ENCODE measurements around the gene ENG.
"Not testable (repeated sequence)": the region's sequence is repeated elsewhere in the genome, so short reads cannot be mapped to it uniquely, and the experiment has no call there.

ENG gene

DNA sequence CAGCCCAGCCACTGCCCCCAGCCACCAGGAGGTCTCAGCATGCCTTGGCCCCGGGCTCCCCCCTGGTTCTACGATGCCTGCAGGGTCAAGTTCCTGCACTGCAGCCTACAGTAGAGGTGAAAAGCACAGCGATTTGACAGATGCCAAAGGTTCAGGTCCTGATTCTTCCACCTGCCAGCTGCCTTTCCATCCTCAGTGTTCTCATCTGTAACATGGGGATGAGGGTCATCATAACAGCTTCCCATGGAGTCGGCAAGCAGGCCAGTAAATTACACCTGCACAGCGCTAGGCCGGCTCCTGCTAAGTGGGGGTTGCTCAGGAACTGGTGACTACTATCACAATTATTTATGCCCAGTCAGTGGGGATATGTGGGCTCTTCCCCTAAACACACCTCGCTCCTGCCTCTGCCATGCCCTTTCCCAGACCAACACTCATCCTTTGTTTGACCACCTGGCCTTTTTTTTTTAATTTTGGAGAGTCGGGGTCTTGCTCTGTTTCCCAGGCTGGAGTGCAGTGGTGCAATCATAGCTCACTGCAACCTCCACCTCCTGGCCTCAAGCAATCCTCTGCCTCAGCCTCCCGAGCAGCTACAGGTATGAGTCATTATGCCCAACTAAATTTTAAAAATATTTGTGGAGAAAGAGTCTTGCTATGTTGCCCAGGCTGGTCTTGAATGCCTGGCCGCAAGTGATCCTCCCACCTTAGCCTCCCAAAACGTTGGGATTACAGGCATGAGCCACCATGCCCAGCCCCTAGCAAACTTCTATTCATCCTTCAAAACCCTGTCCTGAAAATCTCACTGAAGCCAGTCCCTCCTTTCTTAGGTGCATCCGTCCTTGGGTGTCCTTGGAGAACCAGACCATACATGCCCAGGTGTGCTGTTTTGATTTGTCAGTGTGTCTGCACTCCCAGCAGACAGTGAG is 6.4 kb downstream of the ENG start:
- CTCF ChIA-PET: interaction anchor here (1.0 to 1.2 kb wide), 2 partner anchors 12 to 22 kb away, joined by 3 to 4 read pairs; no protein-coding TSS in a partner anchor

DNA sequence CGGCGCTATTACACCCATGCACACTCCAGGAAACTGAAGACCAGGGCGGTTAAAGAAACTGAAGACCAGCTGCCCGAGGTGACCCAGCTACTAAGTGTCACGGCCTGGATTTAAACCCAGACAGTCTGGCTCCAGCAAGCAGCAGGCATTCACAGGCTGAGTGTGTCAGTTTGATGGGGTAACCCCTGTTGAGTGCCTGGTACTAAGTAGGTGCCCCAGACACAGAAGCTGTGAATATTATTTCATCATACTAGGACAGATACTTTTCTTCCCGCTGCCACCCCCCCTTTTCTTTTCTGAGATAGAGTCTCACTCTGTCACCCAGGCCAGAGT is 7.3 kb downstream of the ENG start:
- no peak for DNase-seq (ENCODE audit: extremely low spot score)
- CTCF ChIA-PET: interaction anchor here (1.1 to 1.2 kb wide), 2 partner anchors 8 to 23 kb away, joined by 3 to 4 read pairs; partner anchors contain the start of gene ENG
- TF ChIP-seq, protein P1, sequence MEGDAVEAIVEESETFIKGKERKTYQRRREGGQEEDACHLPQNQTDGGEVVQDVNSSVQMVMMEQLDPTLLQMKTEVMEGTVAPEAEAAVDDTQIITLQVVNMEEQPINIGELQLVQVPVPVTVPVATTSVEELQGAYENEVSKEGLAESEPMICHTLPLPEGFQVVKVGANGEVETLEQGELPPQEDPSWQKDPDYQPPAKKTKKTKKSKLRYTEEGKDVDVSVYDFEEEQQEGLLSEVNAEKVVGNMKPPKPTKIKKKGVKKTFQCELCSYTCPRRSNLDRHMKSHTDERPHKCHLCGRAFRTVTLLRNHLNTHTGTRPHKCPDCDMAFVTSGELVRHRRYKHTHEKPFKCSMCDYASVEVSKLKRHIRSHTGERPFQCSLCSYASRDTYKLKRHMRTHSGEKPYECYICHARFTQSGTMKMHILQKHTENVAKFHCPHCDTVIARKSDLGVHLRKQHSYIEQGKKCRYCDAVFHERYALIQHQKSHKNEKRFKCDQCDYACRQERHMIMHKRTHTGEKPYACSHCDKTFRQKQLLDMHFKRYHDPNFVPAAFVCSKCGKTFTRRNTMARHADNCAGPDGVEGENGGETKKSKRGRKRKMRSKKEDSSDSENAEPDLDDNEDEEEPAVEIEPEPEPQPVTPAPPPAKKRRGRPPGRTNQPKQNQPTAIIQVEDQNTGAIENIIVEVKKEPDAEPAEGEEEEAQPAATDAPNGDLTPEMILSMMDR (IDR thresholded peaks at IDR 0.05; ENCODE audit: control extremely low read depth, extremely low read depth, low read depth, missing control alignments): no peak
- POLR2A ChIA-PET: no interaction called here

More for the DNA sequence above, 6.4 kb downstream of the ENG start:
- no peak for DNase-seq (ENCODE audit: extremely low spot score)
- TF ChIP-seq, protein P1 (IDR thresholded peaks at IDR 0.05; ENCODE audit: control extremely low read depth, extremely low read depth, low read depth, missing control alignments): no peak
- POLR2A ChIA-PET: no interaction called here

- ChIA-PET CTCF (interaction anchor here (1.1 to 1.2 kb wide), 2 partner anchors 8 to 23 kb away, joined by 3 to 4 read pairs; partner anchors contain the start of gene ENG), POLR2A (no interaction called here)
Observed at GRCh38 chr9:127846443-127847177, 7.8 kb downstream of the ENG start.

GRCh38 chr9:127845619-127846018 is 8.8 kb downstream of the ENG start:
- not testable (repeated sequence) for DNase-seq (ENCODE audit: extremely low spot score)
- POLR2A ChIA-PET: interaction anchor here (0.5 kb wide), 1 partner anchor 68 kb away, joined by 3 read pairs; no protein-coding TSS in a partner anchor
- CTCF ChIA-PET: interaction anchor here (1.4 to 2.5 kb wide), 3 partner anchors 9 to 24 kb away, joined by 3 to 15 read pairs (median 5); partner anchors contain the start of gene ENG

More at GRCh38 chr9:127846443-127847177, 7.8 kb downstream of the ENG start:
- TF ChIP-seq, protein P1 (IDR thresholded peaks at IDR 0.05; ENCODE audit: control extremely low read depth, extremely low read depth, low read depth, missing control alignments): no peak
- DNase-seq (ENCODE audit: extremely low spot score): no peak

DNA sequence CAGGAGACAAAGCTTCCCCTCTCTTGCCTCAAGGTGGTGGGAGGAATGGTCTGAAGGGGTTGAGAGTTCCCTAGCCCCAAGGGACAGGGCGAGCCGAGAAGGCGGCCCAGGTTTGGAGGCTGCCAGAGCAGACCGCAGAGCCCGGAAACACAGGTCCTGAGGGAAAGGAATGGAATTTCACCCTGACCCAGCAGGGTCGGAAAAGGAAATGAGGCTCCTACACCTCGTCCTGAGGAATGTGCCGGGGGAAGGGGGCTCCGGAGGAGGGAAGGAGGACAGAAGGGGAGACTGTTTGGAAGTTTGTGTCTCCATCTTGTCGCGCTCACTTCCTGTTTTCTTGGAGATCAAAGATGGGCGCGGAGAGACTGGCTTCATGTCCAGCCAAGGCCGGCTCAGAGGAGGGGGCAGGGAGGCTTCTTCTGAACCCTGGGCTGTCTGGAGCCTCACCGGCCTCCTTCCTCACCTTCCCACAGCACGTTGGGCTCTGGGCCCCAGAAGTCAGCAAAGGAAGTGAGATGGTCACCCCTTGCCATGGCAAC is 9.6 kb downstream of the ENG start:
- ChIA-PET POLR2A (interaction anchor here (0.5 kb wide), 1 partner anchor 67 kb away, joined by 3 read pairs; no protein-coding TSS in a partner anchor), CTCF (interaction anchor here (1.4 to 2.5 kb wide), 4 partner anchors 8 to 25 kb away, joined by 3 to 15 read pairs (median 4); partner anchors contain the start of gene ENG)
- TF ChIP-seq, protein P1 (IDR thresholded peaks at IDR 0.05; ENCODE audit: control extremely low read depth, extremely low read depth, low read depth, missing control alignments): no peak
- no peak for DNase-seq (ENCODE audit: extremely low spot score)

- DNase-seq (ENCODE audit: extremely low spot score): no peak
- ChIA-PET CTCF (interaction anchor here (1.2 to 1.7 kb wide), 3 partner anchors 11 to 276 kb away, joined by 4 to 7 read pairs (median 5); no protein-coding TSS in a partner anchor), POLR2A (no interaction called here)
- TF ChIP-seq, protein P1 (IDR thresholded peaks at IDR 0.05; ENCODE audit: control extremely low read depth, extremely low read depth, low read depth, missing control alignments): no peak
Observed at GRCh38 chr9:127841087-127841835, 13.2 kb downstream of the ENG start.
